Measurements from ENCODE around the gene R3HDM4. TPM values are rescaled to one million over a fixed set of nuclear protein-coding genes. Genes with fewer than 3 reads are reported as not detected.
"Not testable (repeated sequence)": the region's sequence is repeated elsewhere in the genome, so short reads cannot be mapped to it uniquely, and the experiment has no call there.

The R3HDM4 gene
- polyA plus RNA-seq, 2 donors = 66.1 to 84.8 TPM

DNA sequence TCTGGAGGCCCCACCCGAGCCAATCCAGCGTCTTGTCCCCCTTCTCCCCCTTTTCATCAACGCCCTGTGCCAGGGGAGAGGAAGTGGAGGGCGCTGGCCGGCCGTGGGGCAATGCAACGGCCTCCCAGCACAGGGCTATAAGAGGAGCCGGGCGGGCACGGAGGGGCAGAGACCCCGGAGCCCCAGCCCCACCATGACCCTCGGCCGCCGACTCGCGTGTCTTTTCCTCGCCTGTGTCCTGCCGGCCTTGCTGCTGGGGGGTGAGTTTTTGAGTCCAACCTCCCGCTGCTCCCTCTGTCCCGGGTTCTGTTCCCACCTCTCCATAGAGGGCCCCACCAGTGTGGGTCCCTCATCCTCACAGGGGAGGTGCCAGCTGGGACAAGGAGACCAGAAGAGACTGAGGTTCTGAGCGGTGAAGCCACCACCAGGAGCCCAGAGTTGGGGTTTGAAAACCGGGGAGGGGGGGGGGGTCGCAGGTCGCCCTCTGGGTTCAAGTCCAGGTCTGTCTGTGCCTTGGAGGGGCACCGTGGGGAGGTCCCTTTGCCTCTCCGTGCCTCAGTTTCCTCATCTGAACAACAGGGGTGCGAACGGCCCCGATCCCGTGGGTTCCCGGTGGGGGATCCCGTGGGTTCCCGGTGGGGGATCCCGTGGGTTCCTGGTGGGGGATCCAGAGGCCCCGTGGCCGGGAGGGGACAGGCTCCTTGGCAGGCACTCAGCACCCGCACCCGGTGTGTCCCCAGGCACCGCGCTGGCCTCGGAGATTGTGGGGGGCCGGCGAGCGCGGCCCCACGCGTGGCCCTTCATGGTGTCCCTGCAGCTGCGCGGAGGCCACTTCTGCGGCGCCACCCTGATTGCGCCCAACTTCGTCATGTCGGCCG lies 60.6 kb downstream of the R3HDM4 start, which contains the start of gene ELANE:
ELANE (plus strand) TSS at position 168 of the 878 bp plus-strand sequence; CDS start at position 194, 26 bp downstream.
- Histone ChIP-seq H3K4me1 (ENCODE audit: control insufficient read depth in 2 of 2, insufficient read depth in 2 of 2, low read length in 1 of 2) (peaks cover 0 to 6% of the 10 kb centered on the region in 2 donors), H3K4me3 (ENCODE audit: low read depth in 1 of 2, low read length in 2 of 2) (no peak within 1 kb of the TSS)
- WGBS, 2 donors = 58 to 62% methylated on average over 50 to 55 of the region's 55 CpGs

DNA sequence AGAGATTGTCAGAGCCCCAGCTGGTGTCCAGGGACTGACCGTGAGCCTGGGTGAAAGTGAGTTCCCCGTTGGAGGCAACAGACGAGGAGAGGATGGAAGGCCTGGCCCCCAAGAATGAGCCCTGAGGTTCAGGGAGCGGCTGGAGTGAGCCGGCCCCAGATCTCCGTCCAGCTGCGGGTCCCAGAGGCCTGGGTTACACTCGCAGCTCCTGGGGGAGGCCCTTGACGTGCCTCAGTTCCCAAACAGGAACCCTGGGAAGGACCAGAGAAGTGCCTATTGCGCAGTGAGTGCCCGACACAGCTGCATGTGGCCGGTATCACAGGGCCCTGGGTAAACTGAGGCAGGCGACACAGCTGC lies 62.1 kb downstream of the R3HDM4 start:
- H3K36me3 ChIP-seq (ENCODE audit: control insufficient read depth in 2 of 2, insufficient read depth in 2 of 2, low read length in 1 of 2) = no peaks in the 10 kb centered on the region
- H3K27me3 ChIP-seq (ENCODE audit: control insufficient read depth in 1 of 2, insufficient read depth in 2 of 2, low read length in 2 of 2) = peaks cover 0 to 10% of the 10 kb centered on the region in 2 donors
- 37 to 38% methylated on average over 13 of the region's 13 CpGs for WGBS, 2 donors
- H3K27ac ChIP-seq (ENCODE audit: low read depth in 2 of 2, low read length in 1 of 2) = peak overlapping the region; percentile 53 to 73
- H3K9me3 ChIP-seq (ENCODE audit: control insufficient read depth in 2 of 2, insufficient read depth in 1 of 2, low read depth in 1 of 2, low read length in 1 of 2) = no peaks in the 10 kb centered on the region
- H3K4me3 ChIP-seq (ENCODE audit: low read depth in 1 of 2, low read length in 2 of 2) = no peak overlapping the region
- peaks cover 0 to 6% of the 10 kb centered on the region in 2 donors for H3K4me1 ChIP-seq (ENCODE audit: control insufficient read depth in 2 of 2, insufficient read depth in 2 of 2, low read length in 1 of 2)

More for the DNA sequence above, 60.6 kb downstream of the R3HDM4 start, which contains the start of gene ELANE:
- Histone ChIP-seq H3K36me3 (ENCODE audit: control insufficient read depth in 2 of 2, insufficient read depth in 2 of 2, low read length in 1 of 2) (no peaks in the 10 kb centered on the region), H3K27me3 (ENCODE audit: control insufficient read depth in 1 of 2, insufficient read depth in 2 of 2, low read length in 2 of 2) (peaks cover 0 to 10% of the 10 kb centered on the region in 2 donors), H3K27ac (ENCODE audit: low read depth in 2 of 2, low read length in 1 of 2) (peak within 1 kb of the TSS; percentile 53 to 73), H3K9me3 (ENCODE audit: control insufficient read depth in 2 of 2, insufficient read depth in 1 of 2, low read depth in 1 of 2, low read length in 1 of 2) (no peaks in the 10 kb centered on the region)

DNA sequence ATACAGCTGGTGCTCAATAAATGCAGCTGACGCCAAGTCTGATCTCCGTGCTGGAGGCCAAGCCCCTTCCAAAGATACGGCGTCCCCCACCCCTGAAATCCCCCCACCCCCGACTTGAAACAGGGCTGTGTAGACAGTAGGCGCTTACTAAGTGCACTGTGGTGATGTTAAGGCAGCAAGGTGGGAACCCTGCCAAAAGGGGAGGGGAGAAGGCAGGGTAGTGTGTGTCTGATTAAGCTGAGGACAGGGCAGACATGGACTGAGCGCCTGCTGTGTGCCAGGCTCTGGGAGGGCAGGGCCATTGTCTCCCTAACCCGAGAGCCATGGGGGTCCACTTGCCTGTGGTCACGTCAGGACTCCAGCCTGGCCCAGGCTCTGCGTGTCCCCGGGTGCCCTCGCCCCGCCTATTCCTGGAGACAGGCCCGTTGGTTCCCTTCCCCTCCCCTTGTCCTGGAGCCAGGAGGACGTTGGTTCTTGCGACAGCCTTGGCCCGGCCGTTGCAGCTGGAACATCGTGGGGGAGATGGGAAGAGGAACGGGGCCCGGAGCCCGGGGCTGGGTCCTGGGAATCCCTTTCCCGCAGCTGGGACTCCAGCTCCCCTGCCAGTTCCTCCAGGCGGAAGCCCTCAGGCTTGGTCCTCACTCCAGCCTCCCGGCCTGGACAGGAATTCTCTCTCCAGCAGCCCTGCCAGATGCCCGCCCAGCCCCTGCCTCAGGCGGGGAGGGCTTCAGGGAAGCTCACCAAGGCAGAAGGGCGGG lies 62.6 kb downstream of the R3HDM4 start:
- H3K4me3 ChIP-seq (ENCODE audit: low read depth in 1 of 2, low read length in 2 of 2) = no peak overlapping the region
- no peaks in the 10 kb centered on the region for H3K36me3 ChIP-seq (ENCODE audit: control insufficient read depth in 2 of 2, insufficient read depth in 2 of 2, low read length in 1 of 2)
- WGBS, 2 donors = 17% methylated on average over 26 to 28 of the region's 28 CpGs
- peaks cover 0 to 10% of the 10 kb centered on the region in 2 donors for H3K27me3 ChIP-seq (ENCODE audit: control insufficient read depth in 1 of 2, insufficient read depth in 2 of 2, low read length in 2 of 2)
- peak overlapping the region; percentile 53 to 73 for H3K27ac ChIP-seq (ENCODE audit: low read depth in 2 of 2, low read length in 1 of 2)
- peaks cover 0 to 6% of the 10 kb centered on the region in 2 donors for H3K4me1 ChIP-seq (ENCODE audit: control insufficient read depth in 2 of 2, insufficient read depth in 2 of 2, low read length in 1 of 2)
- no peaks in the 10 kb centered on the region for H3K9me3 ChIP-seq (ENCODE audit: control insufficient read depth in 2 of 2, insufficient read depth in 1 of 2, low read depth in 1 of 2, low read length in 1 of 2)

DNA sequence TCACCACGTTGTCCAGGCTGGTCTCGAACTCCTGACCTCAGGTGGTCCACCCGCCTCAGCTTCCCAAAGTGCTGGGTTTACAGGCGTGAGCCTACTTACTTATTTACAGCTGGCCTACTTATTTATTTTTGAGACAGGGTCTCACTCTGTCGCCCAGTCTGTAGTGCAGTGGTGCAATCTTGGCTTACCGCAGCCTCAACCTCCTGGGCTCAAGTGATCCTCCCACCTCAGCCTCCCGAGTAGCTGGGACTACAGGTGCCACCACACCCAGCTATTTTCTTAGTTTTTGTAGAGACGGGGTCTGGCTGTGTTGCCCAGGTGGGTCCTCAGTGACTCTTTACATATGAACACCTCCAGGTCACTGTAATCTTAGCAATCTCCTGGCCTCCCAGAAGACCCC lies 63.8 kb downstream of the R3HDM4 start:
- H3K27me3 ChIP-seq (ENCODE audit: control insufficient read depth in 1 of 2, insufficient read depth in 2 of 2, low read length in 2 of 2) = peaks cover 0 to 10% of the 10 kb centered on the region in 2 donors
- not testable (repeated sequence) for H3K36me3 ChIP-seq (ENCODE audit: control insufficient read depth in 2 of 2, insufficient read depth in 2 of 2, low read length in 1 of 2); H3K4me1 ChIP-seq (ENCODE audit: control insufficient read depth in 2 of 2, insufficient read depth in 2 of 2, low read length in 1 of 2); H3K27ac ChIP-seq (ENCODE audit: low read depth in 2 of 2, low read length in 1 of 2); H3K4me3 ChIP-seq (ENCODE audit: low read depth in 1 of 2, low read length in 2 of 2); H3K9me3 ChIP-seq (ENCODE audit: control insufficient read depth in 2 of 2, insufficient read depth in 1 of 2, low read depth in 1 of 2, low read length in 1 of 2)
- 76 to 87% methylated on average over 8 of the region's 8 CpGs for whole genome bisulfite sequencing, 2 donors

DNA sequence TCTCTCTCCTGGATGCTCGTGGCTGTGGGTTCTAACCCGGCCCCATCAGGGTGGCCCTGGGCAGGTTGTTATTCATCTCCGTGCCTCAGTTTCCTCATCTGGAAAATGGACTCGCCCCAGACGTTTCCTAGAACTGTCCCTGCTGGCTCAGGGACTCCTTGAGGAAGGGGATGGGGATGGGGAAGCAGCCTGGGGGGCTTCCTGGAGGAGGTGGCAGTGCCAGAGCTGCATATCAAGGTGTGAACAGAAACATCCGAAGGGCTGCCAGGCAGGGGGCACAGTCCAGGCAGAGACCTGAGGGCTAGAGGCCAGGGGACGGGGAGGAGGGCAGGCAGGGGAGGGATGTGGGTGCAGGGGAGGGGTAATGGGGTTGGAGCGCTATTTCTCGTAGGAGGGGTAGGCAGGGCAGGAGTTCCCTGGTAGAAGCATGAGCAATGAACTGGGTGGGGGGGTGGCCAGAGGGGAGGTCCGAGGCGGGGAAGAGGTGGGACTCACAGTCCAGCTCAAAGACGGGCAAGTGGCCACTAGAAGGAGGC lies 64.6 kb downstream of the R3HDM4 start:
- Histone ChIP-seq H3K4me1 (ENCODE audit: control insufficient read depth in 2 of 2, insufficient read depth in 2 of 2, low read length in 1 of 2) (peaks cover 0 to 11% of the 10 kb centered on the region in 2 donors), H3K4me3 (ENCODE audit: low read depth in 1 of 2, low read length in 2 of 2) (no peak overlapping the region), H3K27me3 (ENCODE audit: control insufficient read depth in 1 of 2, insufficient read depth in 2 of 2, low read length in 2 of 2) (peaks cover 0 to 14% of the 10 kb centered on the region in 2 donors), H3K27ac (ENCODE audit: low read depth in 2 of 2, low read length in 1 of 2) (no peak overlapping the region), H3K36me3 (ENCODE audit: control insufficient read depth in 2 of 2, insufficient read depth in 2 of 2, low read length in 1 of 2) (no peaks in the 10 kb centered on the region), H3K9me3 (ENCODE audit: control insufficient read depth in 2 of 2, insufficient read depth in 1 of 2, low read depth in 1 of 2, low read length in 1 of 2) (no peaks in the 10 kb centered on the region)
- WGBS, 2 donors = 40 to 43% methylated on average over 12 of the region's 12 CpGs

Other genes with a start within 250 kb of the R3HDM4 start
- 1 to 10 TPM; 5.9 to 7.8 TPM for gene FSTL3, start 236.8 kb downstream of the R3HDM4 start, polyA plus RNA-seq
- not detected for gene PRSS57, start 217.8 kb downstream of the R3HDM4 start, polyA plus RNA-seq
- gene PALM, start 204.3 kb downstream of the R3HDM4 start, polyA plus RNA-seq = 1 to 10 TPM; 4.8 to 7.6 TPM
- under 1 TPM; 0.08 to 0.11 TPM for gene MISP, start 162.1 kb downstream of the R3HDM4 start, polyA plus RNA-seq
- gene PTBP1, start 115.8 kb downstream of the R3HDM4 start, polyA plus RNA-seq = 10 to 100 TPM; 90.6 to 98.3 TPM
- not detected for gene PLPPR3, start 91.3 kb downstream of the R3HDM4 start, polyA plus RNA-seq
- not detected for gene AZU1, start 85.4 kb downstream of the R3HDM4 start, polyA plus RNA-seq
- not detected for gene PRTN3, start 72.2 kb downstream of the R3HDM4 start, polyA plus RNA-seq
- gene ELANE, start 60.9 kb downstream of the R3HDM4 start, polyA plus RNA-seq = under 1 TPM; 0.24 to 0.68 TPM
- 10 to 100 TPM; 32.6 to 95.2 TPM for gene CFD, start 53.6 kb downstream of the R3HDM4 start, polyA plus RNA-seq
- 10 to 100 TPM; 33.0 to 46.2 TPM for gene MED16, start 20.0 kb downstream of the R3HDM4 start, polyA plus RNA-seq
- not detected for gene RNU6-9, start 19.7 kb downstream of the R3HDM4 start, polyA plus RNA-seq
- under 1 TPM in 1 of 2 donors, not detected in 1; 0.01 TPM for gene KISS1R, start 4.1 kb upstream of the R3HDM4 start, polyA plus RNA-seq
- 1 to 10 TPM; 1.3 to 5.2 TPM for gene ARID3A, start 12.8 kb upstream of the R3HDM4 start, polyA plus RNA-seq
- gene WDR18, start 71.1 kb upstream of the R3HDM4 start, polyA plus RNA-seq = 10 to 100 TPM; 36.2 to 44.8 TPM
- under 1 TPM; 0.01 to 0.04 TPM for gene GRIN3B, start 87.2 kb upstream of the R3HDM4 start, polyA plus RNA-seq
- 100 to 1,000 TPM; 142 to 238 TPM for gene TMEM259, start 107.9 kb upstream of the R3HDM4 start, polyA plus RNA-seq
- gene RNU6-2, start 108.3 kb upstream of the R3HDM4 start, polyA plus RNA-seq = not detected
- gene CNN2, start 113.4 kb upstream of the R3HDM4 start, polyA plus RNA-seq = 100 to 1,000 TPM in 1 of 2 donors, 10 to 100 TPM in 1; 84.4 to 106 TPM
- 10 to 100 TPM; 11.4 to 26.4 TPM for gene ABCA7, start 126.9 kb upstream of the R3HDM4 start, polyA plus RNA-seq
- gene ARHGAP45, start 153.9 kb upstream of the R3HDM4 start, polyA plus RNA-seq = 10 to 100 TPM in 1 of 2 donors, 1 to 10 TPM in 1; 8.9 to 17.7 TPM
- gene POLR2E, start 182.2 kb upstream of the R3HDM4 start, polyA plus RNA-seq = 100 to 1,000 TPM in 1 of 2 donors, 10 to 100 TPM in 1; 77.9 to 162 TPM
- gene GPX4, start 190.8 kb upstream of the R3HDM4 start, polyA plus RNA-seq = 100 to 1,000 TPM; 271 to 294 TPM

Measured in esophagus (tissue), 2 donors.